ENCODE measurements around the gene MINDY4.

MINDY4 gene

DNA sequence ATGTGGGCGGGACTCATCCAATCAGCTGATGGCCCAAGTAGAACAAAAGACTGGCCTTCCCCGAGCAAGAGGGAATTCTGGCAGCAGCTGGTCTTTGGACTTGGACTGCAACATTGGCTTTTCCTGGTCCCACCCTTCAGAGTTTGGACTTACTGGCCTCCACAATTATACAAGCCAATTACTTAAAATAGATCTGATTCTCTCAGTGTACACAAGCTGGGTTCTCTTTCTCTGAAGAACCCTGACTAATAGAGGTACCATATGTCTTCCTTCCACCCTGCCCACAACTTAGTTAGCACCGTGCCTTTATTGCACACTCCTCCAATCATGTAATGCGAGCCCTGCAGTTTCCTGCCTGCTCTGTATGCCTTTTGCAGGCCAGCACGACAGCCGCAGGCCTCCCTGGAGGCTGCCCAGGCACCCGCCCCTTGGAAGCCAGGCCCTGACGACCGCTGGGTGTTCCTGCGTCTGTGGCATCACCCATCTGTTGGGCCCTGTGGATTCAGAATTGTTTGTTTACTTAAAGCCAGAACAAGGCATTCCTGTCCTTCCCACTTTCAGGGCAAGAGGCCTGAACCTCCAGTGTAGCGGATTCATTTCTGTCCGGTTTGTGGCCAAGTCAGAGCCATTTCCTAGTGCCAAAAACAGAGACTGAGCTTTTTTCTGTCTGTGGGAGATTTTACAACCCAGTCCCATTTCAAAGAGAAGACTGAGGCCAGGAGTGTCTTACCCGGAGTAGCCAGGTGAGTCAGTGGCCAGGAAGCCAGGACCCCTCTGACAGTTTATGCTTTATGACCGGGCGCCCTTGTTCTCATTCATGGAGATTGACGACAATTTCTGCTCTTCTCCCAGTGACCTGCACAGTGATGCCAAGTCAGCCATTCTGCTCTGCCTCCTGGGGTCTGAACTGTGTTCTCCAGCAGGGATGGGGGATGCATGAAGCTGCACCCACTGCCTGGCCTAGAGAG is 20.2 kb upstream of the MINDY4 start:
- peaks cover 16% of the 10 kb centered on the region for H3K27me3 Mint-ChIP-seq
- CTCF ChIA-PET: interaction anchor here (0.9 kb wide), 1 partner anchor 49 kb away, joined by 3 read pairs; no protein-coding TSS in a partner anchor
- no peak overlapping the region for H3K27ac Mint-ChIP-seq
- H3K9me3 Mint-ChIP-seq: no peaks in the 10 kb centered on the region
- DNase-seq: no peak
- no peaks in the 10 kb centered on the region for H3K36me3 Mint-ChIP-seq
- no peaks in the 10 kb centered on the region for H3K4me1 Mint-ChIP-seq
- no peak overlapping the region for H3K4me3 Mint-ChIP-seq

DNA sequence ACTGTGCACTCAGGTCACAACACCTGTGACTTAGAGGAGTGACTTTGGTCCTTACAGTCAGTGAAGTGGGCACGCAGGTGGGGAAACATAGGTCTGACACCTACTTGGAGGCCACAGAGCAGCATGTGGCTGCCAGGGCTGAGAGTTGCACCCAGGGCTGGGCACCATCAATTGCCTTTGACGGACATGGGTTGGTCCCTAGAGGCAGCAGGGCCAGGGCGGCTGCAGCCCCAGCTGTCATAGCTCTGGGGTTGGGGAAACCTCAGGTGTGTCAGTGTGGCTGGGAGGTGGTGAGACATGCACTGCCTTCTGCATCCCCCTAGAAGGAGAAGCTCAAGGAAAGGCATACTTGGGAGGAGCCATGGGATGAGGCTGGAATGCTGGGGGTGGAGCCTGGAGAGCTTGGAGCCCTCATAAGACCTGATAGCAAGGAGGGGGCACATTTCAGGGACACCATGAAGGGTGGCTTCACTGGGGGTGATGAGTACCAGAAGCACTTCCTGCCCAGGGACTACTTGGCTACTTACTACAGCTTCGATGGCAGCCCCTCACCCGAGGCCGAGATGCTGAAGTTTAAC is 19.4 kb upstream of the MINDY4 start, which contains the start of gene INMT:
Gene INMT, plus strand, starts transcription at position 440 of the 578 bp plus-strand sequence. Its CDS starts 16 bp downstream, at position 456.
- Mint-ChIP-seq H3K27me3 (peaks cover 16% of the 10 kb centered on the region), H3K36me3 (no peaks in the 10 kb centered on the region), H3K27ac (no peak within 1 kb of the TSS), H3K4me1 (no peaks in the 10 kb centered on the region), H3K4me3 (no peak within 1 kb of the TSS), H3K9me3 (no peaks in the 10 kb centered on the region)
- no peak for DNase-seq
- CTCF ChIA-PET: no interaction called here

DNA sequence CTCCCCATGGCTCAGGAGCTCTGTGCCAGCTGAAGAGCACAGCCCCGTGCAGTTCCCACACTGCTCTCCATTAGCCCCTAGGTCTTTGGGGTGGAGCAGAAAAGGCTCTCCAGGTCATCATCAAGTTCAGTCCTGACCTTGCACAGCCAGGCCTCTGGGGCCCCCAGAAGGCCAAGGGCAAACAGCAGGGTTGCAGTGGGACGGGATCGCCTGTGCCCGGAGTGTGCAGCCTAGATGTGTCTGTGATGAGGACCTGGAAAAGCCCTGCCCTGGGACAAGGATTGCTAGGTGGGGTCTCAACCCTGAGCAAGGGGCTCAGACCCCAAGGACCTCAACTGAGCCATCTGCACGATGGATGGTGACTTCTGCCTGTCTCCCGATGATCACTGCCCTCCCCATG is 18.7 kb upstream of the MINDY4 start:
- no peak overlapping the region for H3K4me3 Mint-ChIP-seq
- no peak for DNase-seq
- peaks cover 18% of the 10 kb centered on the region for H3K27me3 Mint-ChIP-seq
- no peaks in the 10 kb centered on the region for H3K9me3 Mint-ChIP-seq
- H3K36me3 Mint-ChIP-seq: no peaks in the 10 kb centered on the region
- CTCF ChIA-PET: no interaction called here
- H3K4me1 Mint-ChIP-seq: no peaks in the 10 kb centered on the region
- H3K27ac Mint-ChIP-seq: no peak overlapping the region

DNA sequence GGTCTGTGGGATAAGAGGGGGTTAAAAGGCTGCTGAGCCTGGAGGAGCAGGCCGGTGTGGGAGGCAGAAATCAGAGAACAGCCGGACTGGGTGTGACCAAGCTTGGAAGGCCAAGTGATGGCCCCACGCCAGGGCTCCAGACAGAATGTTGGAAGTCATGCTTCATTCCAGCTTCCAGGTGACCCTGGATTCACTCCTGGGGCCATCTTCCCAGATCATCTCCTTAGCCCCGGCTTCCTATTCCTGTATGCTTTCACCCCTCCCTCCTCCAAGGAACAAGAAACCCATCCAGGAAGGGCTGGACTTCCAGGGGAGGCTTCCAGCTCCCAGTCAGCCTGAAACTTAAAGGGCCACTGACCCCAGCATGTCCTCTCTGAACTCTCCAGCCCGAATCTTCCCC is 18.2 kb upstream of the MINDY4 start:
- Mint-ChIP-seq H3K27ac (no peak overlapping the region), H3K27me3 (peaks cover 20% of the 10 kb centered on the region), H3K4me1 (no peaks in the 10 kb centered on the region), H3K4me3 (no peak overlapping the region), H3K36me3 (no peaks in the 10 kb centered on the region), H3K9me3 (no peaks in the 10 kb centered on the region)
- CTCF ChIA-PET: no interaction called here
- no peak for DNase-seq

DNA sequence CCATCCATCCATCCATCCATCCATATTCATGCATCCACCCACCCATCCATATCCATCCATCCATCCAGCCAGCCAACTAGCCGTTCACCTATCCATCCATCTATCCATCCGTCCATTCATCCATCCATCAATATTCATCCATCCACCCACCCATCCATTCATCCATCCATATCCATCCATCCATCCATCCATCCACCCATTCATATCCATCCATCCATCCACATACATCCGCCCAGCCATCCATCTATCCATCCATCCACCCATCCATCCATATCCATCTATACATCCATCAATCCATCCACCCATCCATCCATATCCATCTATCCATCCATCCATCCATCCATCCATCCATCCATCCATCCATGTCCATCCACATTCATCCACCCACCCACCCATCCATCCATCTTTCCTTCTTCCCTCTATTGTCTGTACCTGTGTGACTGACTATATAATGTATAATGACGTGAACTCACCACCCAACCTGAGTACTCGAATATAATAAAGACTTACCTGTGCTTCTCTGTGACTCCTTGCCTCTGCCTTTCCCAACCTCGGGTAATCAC is 16.8 kb upstream of the MINDY4 start:
- Mint-ChIP-seq H3K36me3 (no peaks in the 10 kb centered on the region), H3K27me3 (peaks cover 19% of the 10 kb centered on the region), H3K4me1 (no peaks in the 10 kb centered on the region), H3K27ac (no peak overlapping the region), H3K4me3 (no peak overlapping the region), H3K9me3 (no peaks in the 10 kb centered on the region)
- no peak for DNase-seq
- CTCF ChIA-PET: no interaction called here

DNA sequence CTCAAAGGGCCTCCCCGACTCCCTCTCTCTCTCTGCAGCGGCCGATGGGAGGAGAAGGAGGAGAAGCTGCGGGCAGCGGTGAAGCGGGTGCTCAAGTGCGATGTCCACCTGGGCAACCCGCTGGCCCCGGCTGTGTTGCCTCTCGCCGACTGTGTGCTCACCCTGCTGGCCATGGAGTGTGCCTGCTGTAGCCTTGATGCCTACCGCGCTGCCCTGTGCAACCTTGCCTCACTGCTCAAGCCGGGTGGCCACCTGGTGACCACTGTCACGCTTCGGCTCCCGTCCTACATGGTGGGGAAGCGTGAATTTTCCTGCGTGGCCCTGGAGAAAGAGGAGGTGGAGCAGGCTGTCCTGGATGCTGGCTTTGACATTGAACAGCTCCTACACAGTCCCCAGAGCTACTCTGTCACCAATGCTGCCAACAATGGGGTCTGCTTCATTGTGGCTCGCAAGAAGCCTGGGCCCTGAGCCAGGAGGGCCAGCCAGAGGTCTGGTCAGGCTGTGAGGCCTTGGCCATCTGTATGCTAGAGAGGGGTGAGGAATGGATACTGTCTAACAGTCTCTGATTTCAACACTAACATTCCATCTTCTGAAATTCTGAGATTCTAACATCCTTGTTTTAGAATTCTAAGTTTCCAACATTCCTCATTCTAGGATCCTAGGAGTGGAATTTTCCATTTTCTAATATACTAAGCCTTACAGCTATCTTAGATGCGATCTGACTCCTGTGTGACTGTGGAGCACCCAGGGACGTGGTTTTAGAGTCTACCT is 15.6 kb upstream of the MINDY4 start:
- Mint-ChIP-seq H3K4me1 (no peaks in the 10 kb centered on the region), H3K4me3 (no peak overlapping the region), H3K9me3 (no peaks in the 10 kb centered on the region), H3K27me3 (peaks cover 23% of the 10 kb centered on the region), H3K36me3 (no peaks in the 10 kb centered on the region), H3K27ac (no peak overlapping the region)
- no peak for DNase-seq
- CTCF ChIA-PET: no interaction called here

DNA sequence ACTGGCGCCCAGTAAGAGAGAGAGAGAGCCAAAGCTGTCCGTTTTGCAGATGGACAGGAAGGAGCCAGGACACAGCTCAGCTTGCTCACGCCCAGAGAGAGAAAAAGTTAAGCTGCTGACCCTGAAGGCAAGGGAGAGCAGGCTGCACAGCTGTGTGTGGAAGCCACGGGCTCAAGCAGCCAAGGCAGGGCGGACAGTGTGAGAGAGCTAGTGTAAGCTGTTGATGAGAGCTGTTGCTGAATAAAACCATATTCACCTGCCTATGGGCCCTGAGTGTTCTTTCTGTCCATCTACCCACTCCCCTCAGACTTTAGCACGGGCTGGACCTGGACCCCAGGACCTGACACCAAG is 13.9 kb upstream of the MINDY4 start:
- CTCF ChIA-PET: no interaction called here
- Mint-ChIP-seq H3K27me3 (peaks cover 17% of the 10 kb centered on the region), H3K27ac (no peak overlapping the region), H3K4me3 (no peak overlapping the region), H3K4me1 (no peaks in the 10 kb centered on the region), H3K9me3 (no peaks in the 10 kb centered on the region), H3K36me3 (no peaks in the 10 kb centered on the region)
- DNase-seq: no peak

DNA sequence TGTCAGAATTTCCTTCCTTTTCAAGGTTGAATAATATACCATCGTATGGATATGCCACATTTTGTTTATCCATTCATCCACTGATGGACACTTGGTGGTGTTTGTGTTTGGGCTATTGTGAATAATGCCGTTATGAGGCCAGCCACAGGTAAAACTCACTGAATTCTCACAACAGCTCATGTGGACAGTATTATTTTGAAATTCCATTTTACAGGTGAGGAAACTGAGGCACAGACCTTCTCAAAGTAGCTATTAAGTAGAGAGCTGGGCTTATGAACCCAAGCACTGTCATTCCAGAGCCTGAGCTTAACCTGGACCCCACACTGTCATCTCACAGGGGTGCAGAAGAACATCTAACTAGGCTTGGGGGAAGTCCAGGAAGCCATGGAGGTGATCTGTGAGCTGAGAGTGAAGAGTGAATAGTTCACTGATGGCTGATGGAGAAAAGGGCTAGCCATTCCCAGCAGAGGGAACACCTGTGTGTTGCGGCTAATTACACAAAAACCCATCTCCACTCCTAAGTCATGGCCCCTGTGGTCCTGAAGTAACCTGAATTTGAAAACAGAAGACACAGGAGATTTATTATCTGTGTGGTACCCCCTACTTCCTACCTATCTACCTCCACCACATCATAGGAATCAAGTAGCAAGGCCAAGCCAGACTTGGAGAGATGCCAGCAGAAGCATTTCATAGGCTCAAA is 10.6 kb upstream of the MINDY4 start:
- H3K4me1 Mint-ChIP-seq: no peaks in the 10 kb centered on the region
- no peak for DNase-seq
- no peak overlapping the region for H3K4me3 Mint-ChIP-seq
- CTCF ChIA-PET: no interaction called here
- H3K27ac Mint-ChIP-seq: no peak overlapping the region
- H3K9me3 Mint-ChIP-seq: no peaks in the 10 kb centered on the region
- H3K27me3 Mint-ChIP-seq: peaks cover 27% of the 10 kb centered on the region
- no peaks in the 10 kb centered on the region for H3K36me3 Mint-ChIP-seq

DNA sequence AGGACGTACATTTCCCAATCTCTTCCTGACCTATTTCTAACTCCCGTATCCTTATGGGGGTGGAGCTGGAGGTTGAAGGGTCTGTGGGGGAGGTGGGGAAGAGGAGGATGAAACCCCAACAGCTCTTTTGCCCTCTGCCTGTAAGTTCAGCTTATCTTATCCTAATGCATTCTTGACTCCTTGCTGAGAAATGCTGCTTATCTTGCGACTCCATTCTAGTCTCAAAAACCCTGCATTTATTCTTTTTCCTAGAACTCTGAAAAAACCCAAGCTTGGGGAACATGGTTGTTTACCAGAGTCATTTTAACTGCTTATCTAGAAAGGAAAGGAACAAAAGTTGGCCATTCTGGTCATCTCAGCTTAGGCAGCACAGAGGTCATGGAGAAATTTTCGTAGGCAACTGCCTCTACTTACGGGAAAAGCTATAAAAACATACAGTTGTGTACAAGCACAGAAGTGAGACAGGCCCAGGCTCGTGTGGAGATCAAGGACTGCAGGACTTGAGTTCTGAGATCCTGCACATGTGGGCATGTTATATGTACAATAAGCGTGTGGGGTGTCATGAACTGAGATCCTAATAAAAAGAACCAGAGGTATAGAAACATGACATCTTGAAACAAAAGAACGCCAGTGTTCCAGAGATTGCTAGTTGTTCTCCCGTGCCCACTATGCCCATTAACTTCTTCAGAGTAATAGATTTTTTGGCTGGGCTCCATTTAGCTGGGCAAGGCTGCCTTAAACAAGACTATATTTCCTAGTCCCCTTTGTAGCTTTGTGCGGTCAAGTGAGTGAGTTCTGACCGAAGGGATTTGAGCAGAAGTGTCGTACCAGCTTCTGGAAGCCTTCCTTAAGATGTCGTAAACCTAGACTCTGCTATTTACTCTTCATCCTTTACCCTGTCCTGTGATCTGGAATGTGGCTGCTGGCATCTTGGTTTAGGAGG is 9.7 kb upstream of the MINDY4 start:
- Mint-ChIP-seq H3K4me1 (no peaks in the 10 kb centered on the region), H3K27me3 (peaks cover 29% of the 10 kb centered on the region), H3K4me3 (no peak overlapping the region), H3K36me3 (no peaks in the 10 kb centered on the region), H3K27ac (no peak overlapping the region), H3K9me3 (no peaks in the 10 kb centered on the region)
- CTCF ChIA-PET: no interaction called here
- DNase-seq: no peak

DNA sequence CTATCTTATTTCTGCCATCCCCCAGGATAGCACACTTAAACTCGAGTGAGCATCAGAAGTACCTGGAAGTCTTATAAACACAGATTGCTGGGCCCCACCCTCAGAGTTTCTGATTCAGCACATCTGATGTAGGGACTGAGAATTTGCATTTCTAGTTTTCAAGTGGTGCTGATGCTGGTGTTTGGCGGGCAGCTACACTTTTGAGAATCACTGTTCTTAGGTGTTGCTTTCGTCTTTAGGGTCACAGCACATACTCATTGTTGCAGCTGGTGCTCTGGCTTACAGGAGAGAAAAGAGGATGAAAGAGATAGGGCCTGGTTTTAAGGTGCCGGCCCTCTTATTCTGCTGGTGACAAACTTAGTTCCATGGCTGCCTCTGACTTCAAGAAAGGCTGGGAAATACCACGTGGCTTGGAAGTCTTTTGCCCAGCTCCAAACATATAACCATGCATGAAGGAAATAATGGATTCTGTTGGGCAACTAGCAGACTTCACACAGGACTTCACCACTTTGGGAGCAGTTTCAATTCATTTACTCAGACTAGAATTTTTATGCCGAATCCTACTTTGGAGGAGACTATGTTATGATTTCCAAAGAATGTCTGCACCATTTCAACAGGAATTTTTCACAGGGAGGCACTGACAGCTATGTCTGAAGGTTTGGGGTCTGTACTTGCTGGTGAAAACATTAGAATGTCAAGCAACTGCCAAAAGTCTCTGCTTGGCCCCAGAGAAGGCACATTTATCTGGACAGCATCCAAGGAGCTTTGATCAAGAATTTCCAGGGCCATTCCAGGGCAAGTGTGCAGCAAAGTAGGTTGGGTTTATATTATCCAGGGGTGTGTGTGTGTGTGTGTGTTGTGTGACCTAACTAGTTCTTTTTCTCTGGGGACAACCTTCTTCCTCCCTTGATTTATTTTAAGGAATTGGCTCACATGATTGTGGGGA is 6.9 kb upstream of the MINDY4 start:
- H3K4me3 Mint-ChIP-seq: no peak overlapping the region
- H3K9me3 Mint-ChIP-seq: no peaks in the 10 kb centered on the region
- no peak for DNase-seq
- CTCF ChIA-PET: interaction anchor here (0.7 to 1.1 kb wide), 2 partner anchors 16 to 76 kb away, joined by 3 read pairs; no protein-coding TSS in a partner anchor
- H3K27me3 Mint-ChIP-seq: peaks cover 31% of the 10 kb centered on the region
- no peaks in the 10 kb centered on the region for H3K4me1 Mint-ChIP-seq
- H3K36me3 Mint-ChIP-seq: no peaks in the 10 kb centered on the region
- no peak overlapping the region for H3K27ac Mint-ChIP-seq

DNA sequence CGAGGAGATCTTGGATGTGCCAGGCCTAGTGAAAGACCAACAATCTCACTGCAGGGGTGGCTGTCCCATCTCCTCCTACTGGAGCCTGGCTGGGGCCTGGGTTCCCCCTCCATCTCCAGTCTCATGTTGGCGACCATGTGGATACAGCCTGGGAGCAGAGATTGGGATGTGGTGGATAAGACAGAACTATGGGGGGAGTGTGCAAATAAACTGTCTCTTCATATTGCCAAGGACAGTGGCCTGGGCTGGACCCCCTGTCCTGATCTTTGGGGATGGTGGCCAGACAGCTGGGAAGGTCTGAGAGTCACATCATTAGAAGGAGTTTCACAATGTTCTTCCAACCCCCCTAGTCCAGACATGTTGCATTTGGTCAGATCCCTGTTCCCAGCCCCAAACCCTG is 5.8 kb upstream of the MINDY4 start:
- Mint-ChIP-seq H3K27me3 (peaks cover 26% of the 10 kb centered on the region), H3K27ac (no peak overlapping the region), H3K4me3 (no peak overlapping the region), H3K36me3 (no peaks in the 10 kb centered on the region), H3K9me3 (no peaks in the 10 kb centered on the region), H3K4me1 (peaks cover 2% of the 10 kb centered on the region)
- no peak for DNase-seq
- CTCF ChIA-PET: interaction anchor here (1.1 kb wide), 1 partner anchor 77 kb away, joined by 3 read pairs; no protein-coding TSS in a partner anchor

DNA sequence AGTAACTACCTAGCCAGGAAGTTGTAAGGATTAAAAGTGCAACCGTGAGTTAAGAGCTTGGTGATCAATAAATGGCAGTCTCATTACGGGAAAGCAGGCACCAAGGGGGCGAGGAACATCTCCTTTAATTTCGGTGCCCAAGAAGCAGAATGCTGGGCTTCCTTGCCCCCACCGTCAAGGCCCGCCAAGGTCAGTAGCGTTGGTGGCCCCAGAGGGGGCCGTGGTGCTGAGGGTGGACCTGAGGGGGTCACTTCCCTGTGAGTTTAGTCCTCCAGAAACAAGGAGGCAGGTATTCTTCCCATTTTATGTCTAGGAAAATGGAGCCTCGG is 408 bp upstream of the MINDY4 start:
- Mint-ChIP-seq H3K36me3 (no peaks in the 10 kb centered on the region), H3K27me3 (peaks cover 12% of the 10 kb centered on the region), H3K4me3 (peak overlapping the region; percentile 80), H3K27ac (no peak overlapping the region), H3K9me3 (no peaks in the 10 kb centered on the region), H3K4me1 (peaks cover 11% of the 10 kb centered on the region)
- DNase-seq: no peak
- CTCF ChIA-PET: interaction anchor here (0.7 kb wide), 1 partner anchor 31 kb away, joined by 3 read pairs; no protein-coding TSS in a partner anchor

Measured in activated naive CD4-positive, alpha-beta T cell treated with anti-CD3 and anti-CD28 coated beads, Interleukin-2, amount 10 ng/mL, durations not matched to agents 7 days and 5 days (primary cell).